Kidney (tissue), 14 donors: ENCODE data around the gene FAF2. TPM values are rescaled to one million over a fixed set of nuclear protein-coding genes. Genes with fewer than 3 reads are reported as not detected.

Experiments used
- DNase-seq, 5 donors: peaks; one replicate each; pipeline ENCODE4 v3.0.0-alpha.2; 2013 to 2020
- FAIRE-seq: peaks from 2 replicates; lab custom pipeline; 2012; peaks lifted over from hg19 to GRCh38; lab: Jason Lieb, UNC
- H3K27ac ChIP-seq, 2 donors: one replicate each; pipeline ENCODE4 v1.7.0; 2013; ENCODE audit warnings: low read depth in 2 of 2, low read length in 2 of 2, inconsistent platforms in 1 of 2
- H3K27me3 ChIP-seq: one replicate; pipeline ENCODE4 v1.7.1; 2013; ENCODE audit warnings: low read length, inconsistent platforms; ENCODE audit not compliant: control insufficient read depth, insufficient read depth
- H3K36me3 ChIP-seq, 3 donors: one replicate each; pipeline versions ENCODE4 v1.7.0 to v1.7.1; 2013; ENCODE audit warnings: low read length in 3 of 3, control low read depth in 1 of 3, inconsistent platforms in 1 of 3; ENCODE audit not compliant: insufficient read depth in 3 of 3, control insufficient read depth in 2 of 3
- H3K4me1 ChIP-seq, 3 donors: one replicate each; pipeline versions ENCODE4 v1.7.0 to v1.7.1; 2013; ENCODE audit warnings: low read length in 3 of 3, inconsistent platforms in 1 of 3, low read depth in 1 of 3; ENCODE audit not compliant: control insufficient read depth in 2 of 3, insufficient read depth in 2 of 3
- H3K4me3 ChIP-seq, 3 donors: one replicate each; pipeline versions ENCODE4 v1.7.0 to v1.8.1; 2013; ENCODE audit warnings: low read length in 3 of 3, control low read depth in 1 of 3, inconsistent platforms in 1 of 3
- H3K9ac ChIP-seq, 3 donors: one replicate each; pipeline versions ENCODE4 v1.7.0 to v1.7.1; 2013; ENCODE audit warnings: low read length in 3 of 3, control low read depth in 1 of 3, inconsistent platforms in 1 of 3
- H3K9me3 ChIP-seq, 3 donors: one replicate each; pipeline versions ENCODE4 v1.7.0 to v1.7.1; 2013; ENCODE audit warnings: low read length in 3 of 3, control low read depth in 1 of 3, inconsistent platforms in 1 of 3; ENCODE audit not compliant: control insufficient read depth in 2 of 3, insufficient read depth in 1 of 3
- CTCF ChIP-seq: IDR thresholded peaks from 3 replicates; pipeline ENCODE4 v1.5.1; 2012; ENCODE audit warnings: mild to moderate bottlenecking, moderate library complexity, borderline replicate concordance; ENCODE audit not compliant: insufficient read depth; ENCODE audit errors: extremely low read depth
- intact Hi-C: fragments of 100-400 bp; cut with DNase I; formaldehyde crosslinking; loops from one replicate; pipeline ENCODE4 v1.11.1; 2022
- polyA plus RNA-seq: library from polyadenylated mRNA; stranded (reverse); fragments of 350-450 nt; fragmentation: Illumina TruSeq; extraction: RNeasy Lipid Tissue Mini Kit (QIAGEN cat#74804); gene quantifications from one replicate; pipeline ENCODE4 v1.2.3, GENCODE V29; 2014; ENCODE audit warnings: low read depth, low replicate concordance; ENCODE audit not compliant: insufficient read depth
- total RNA-seq: library from RNA; stranded (reverse); fragmentation: NEBNext Ultra II Directional; extraction: Animal tissue kit (Norgen Biotek cat#: 25700); gene quantifications from one replicate; pipeline ENCODE4 v1.2.1, GENCODE V29; 2021
- donor health status: control.
- donor health status: control.
- donor health status: control.
- donor health status: control.
- donor health status: control.
- donor health status: DM: yes; HTN: yes; CAD: no.
- donor health status: Normal renal cell carcinoma (clear cell type).

Gene FAF2
- total and polyA plus RNA-seq, 2 donors from 2014 or later = 11.1 to 31.7 TPM

GRCh38 chr5:176420086-176420485, 28.1 kb upstream of the FAF2 start:
- FAIRE-seq = no peak
- H3K27me3 ChIP-seq = no peaks in the 10 kb centered on the region
- TF ChIP-seq CTCF = no peak

GRCh38 chr5:176420972-176421544, 27.1 kb upstream of the FAF2 start:
- intact Hi-C loops = no loop called here
- no peaks in the 10 kb centered on the region for H3K27me3 ChIP-seq
- H3K4me1 ChIP-seq = peaks cover 0 to 7% (median 5%) of the 10 kb centered on the region in 3 donors
- FAIRE-seq (no peak), DNase-seq (no peak)
- H3K36me3 ChIP-seq = no peaks in the 10 kb centered on the region
- no peaks in the 10 kb centered on the region for H3K9me3 ChIP-seq
- no peak overlapping the region for H3K27ac ChIP-seq
- H3K4me3 ChIP-seq = no peak overlapping the region
- no peak overlapping the region for H3K9ac ChIP-seq
- no peak for TF ChIP-seq CTCF

More at GRCh38 chr5:176420086-176420485, 28.1 kb upstream of the FAF2 start:
- no peaks in the 10 kb centered on the region for H3K36me3 ChIP-seq
- no peak overlapping the region for H3K9ac ChIP-seq
- DNase-seq = no peak
- H3K4me3 ChIP-seq = no peak overlapping the region
- intact Hi-C loops = no loop called here
- no peak overlapping the region for H3K27ac ChIP-seq
- peaks cover 0 to 10% (median 5%) of the 10 kb centered on the region in 3 donors for H3K4me1 ChIP-seq
- H3K9me3 ChIP-seq = no peaks in the 10 kb centered on the region

GRCh38 chr5:176424181-176424580, 24.0 kb upstream of the FAF2 start:
- H3K9me3 ChIP-seq = no peaks in the 10 kb centered on the region
- no peaks in the 10 kb centered on the region for H3K4me1 ChIP-seq
- H3K9ac ChIP-seq = no peak overlapping the region
- FAIRE-seq (no peak), DNase-seq (no peak)
- TF ChIP-seq CTCF = no peak
- H3K27me3 ChIP-seq = no peaks in the 10 kb centered on the region
- no peaks in the 10 kb centered on the region for H3K36me3 ChIP-seq
- no peak overlapping the region for H3K4me3 ChIP-seq
- H3K27ac ChIP-seq = no peak overlapping the region
- intact Hi-C loops = no loop called here

- intact Hi-C loops = no loop called here
- H3K4me1 ChIP-seq = no peaks in the 10 kb centered on the region
- no peaks in the 10 kb centered on the region for H3K36me3 ChIP-seq
- FAIRE-seq (no peak), DNase-seq (peak in 2 of 5 donors; percentile 25 to 70)
- no peak overlapping the region for H3K4me3 ChIP-seq
- no peaks in the 10 kb centered on the region for H3K9me3 ChIP-seq
- H3K9ac ChIP-seq = no peak overlapping the region
- no peaks in the 10 kb centered on the region for H3K27me3 ChIP-seq
- no peak overlapping the region for H3K27ac ChIP-seq
- TF ChIP-seq CTCF = no peak
Observed at GRCh38 chr5:176425138-176425537, 23.0 kb upstream of the FAF2 start.
